Panc1 (cell line): ENCODE data around the gene SYCP3. TPM values are rescaled to one million over a fixed set of nuclear protein-coding genes. Genes with fewer than 3 reads are reported as not detected.

Source experiments
- ATAC-seq: fragments of 200-7000 bp; cut with Tn5 transposase; 2 replicates; pipeline ENCODE4 v1.9.1; 2020; ENCODE audit warnings: mild to moderate bottlenecking, moderate library complexity
- BruUV-seq: library from RNA; stranded (reverse); fragments of 400-500 nt; replicated peaks from 2 replicates; lab custom pipeline; 2021; lab: Mats Ljungman, UMichigan
- CTCF ChIA-PET: fragments of 300-600 bp; sonication (Branson Sonifier 250); formaldehyde crosslinking; loops from one replicate; lab custom pipeline; 2022; ENCODE audit warnings: antibody characterized with exemption; lab: Charles Lee
- POLR2A ChIA-PET: fragments of 300-600 bp; sonication (Branson Sonifier 250); formaldehyde crosslinking; loops from one replicate; lab custom pipeline; 2022; ENCODE audit warnings: antibody characterized with exemption; lab: Charles Lee
- DNase-seq: peaks from one replicate; pipeline ENCODE4 v3.0.0-alpha.2; 2010; ENCODE audit warnings: low read depth, low spot score
- H3K27ac ChIP-seq: 2 replicates; pipeline ENCODE4 v1.5.1; 2011; ENCODE audit warnings: mild to moderate bottlenecking, low read length, inconsistent platforms
- H3K27me3 ChIP-seq: fragments of 200-500 bp; sonication (Bioruptor generic); 2 replicates; pipeline ENCODE4 v1.6.0; 2014; ENCODE audit warnings: low read length, inconsistent platforms; ENCODE audit not compliant: control insufficient read depth, insufficient read depth
- H3K36me3 ChIP-seq: fragments of 200-500 bp; sonication (Bioruptor generic); 2 replicates; pipeline ENCODE4 v1.5.1; 2014; ENCODE audit warnings: inconsistent platforms, mild to moderate bottlenecking, low read length, moderate library complexity; ENCODE audit not compliant: control insufficient read depth, insufficient read depth
- H3K4me1 ChIP-seq: 2 replicates; pipeline ENCODE4 v1.5.1; 2011; ENCODE audit warnings: inconsistent platforms, mild to moderate bottlenecking, low read length, moderate library complexity; ENCODE audit not compliant: control insufficient read depth, insufficient read depth
- H3K4me3 ChIP-seq, 2 experiments: 2 replicates each; pipeline ENCODE4 v1.5.1; 2011 to 2012; ENCODE audit warnings: low read depth in 2 of 2, low read length in 2 of 2, mild to moderate bottlenecking in 2 of 2, inconsistent platforms in 1 of 2, moderate library complexity in 1 of 2
- H3K9me3 ChIP-seq: fragments of 200-500 bp; sonication (Bioruptor generic); 2 replicates; pipeline ENCODE4 v1.5.1; 2014; ENCODE audit warnings: low read depth, mild to moderate bottlenecking, inconsistent platforms, low read length, moderate library complexity; ENCODE audit not compliant: control insufficient read depth, insufficient read depth
- POLR2AphosphoS5 ChIP-seq: IDR thresholded peaks from 2 replicates; pipeline ENCODE4 v1.6.1; 2012; ENCODE audit warnings: mild to moderate bottlenecking, low read depth, low read length, moderate library complexity
- SIN3A ChIP-seq: IDR thresholded peaks from 2 replicates; pipeline ENCODE4 v1.6.1; 2012; ENCODE audit warnings: low read depth, mild to moderate bottlenecking, low read length, moderate library complexity, borderline replicate concordance; ENCODE audit not compliant: insufficient read depth
- TCF7L2 ChIP-seq: IDR thresholded peaks from 2 replicates; pipeline ENCODE4 v1.6.1; 2011; ENCODE audit warnings: mild to moderate bottlenecking, low read depth, low read length, inconsistent platforms
- in situ Hi-C: cut with HindIII; loops from 2 replicates; pipeline ENCODE4 v1.10.0; 2016; ENCODE audit warnings: low sequenced_read_pairs, low pct_unique_long_range_greater_than_20kb
- intact Hi-C: fragments of 100-400 bp; cut with micrococcal nuclease; formaldehyde crosslinking; loops from one replicate; pipeline ENCODE4 v1.10.0; 2022; ENCODE audit not compliant: unreplicated experiment
- total RNA-seq: library from RNA; stranded (reverse); gene quantifications from one replicate; pipeline ENCODE4 v1.2.1, GENCODE V29; 2021; ENCODE audit not compliant: unreplicated experiment
- TF ChIP-seq, protein P1 (sequence below), 2 experiments: IDR thresholded peaks; 2 replicates each; pipeline ENCODE4 v1.6.1; 2011 to 2012; ENCODE audit warnings: low read depth in 2 of 2, control low read depth in 1 of 2, low read length in 1 of 2, mild to moderate bottlenecking in 1 of 2, moderate library complexity in 1 of 2; ENCODE audit not compliant: insufficient read depth in 1 of 2
- TF ChIP-seq, protein P2 (sequence below): fragments of 450-650 bp; IDR thresholded peaks from 2 replicates; pipeline ENCODE4 v1.5.1; 2017; ENCODE audit warnings: mild to moderate bottlenecking

Gene SYCP3
- total RNA-seq, 1 experiment from 2014 or later: not detected

DNA sequence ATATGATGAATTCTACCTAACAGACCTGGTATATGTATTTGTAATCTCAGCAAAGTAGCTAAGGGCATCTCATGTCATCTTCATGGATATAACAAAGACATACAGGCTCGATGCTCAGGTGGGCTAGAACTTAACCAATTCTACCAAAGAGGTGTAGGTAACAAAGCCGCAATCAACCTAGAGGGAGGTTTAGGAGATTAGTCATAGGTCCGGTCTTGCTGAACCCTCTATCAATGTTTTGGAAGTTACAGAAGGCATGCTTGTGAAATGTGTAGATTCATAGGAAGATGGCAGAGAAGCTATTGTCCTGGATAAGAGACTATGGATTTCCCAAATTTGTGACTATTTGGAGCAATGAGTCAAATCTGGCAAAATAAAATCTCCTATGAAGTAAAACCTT lies 42.6 kb upstream of the SYCP3 start:
- DNase-seq (no peak), ATAC-seq (no peak)
- TF ChIP-seq TCF7L2 (no peak), SIN3A (no peak), POLR2AphosphoS5 (no peak)
- TF ChIP-seq, protein P1, sequence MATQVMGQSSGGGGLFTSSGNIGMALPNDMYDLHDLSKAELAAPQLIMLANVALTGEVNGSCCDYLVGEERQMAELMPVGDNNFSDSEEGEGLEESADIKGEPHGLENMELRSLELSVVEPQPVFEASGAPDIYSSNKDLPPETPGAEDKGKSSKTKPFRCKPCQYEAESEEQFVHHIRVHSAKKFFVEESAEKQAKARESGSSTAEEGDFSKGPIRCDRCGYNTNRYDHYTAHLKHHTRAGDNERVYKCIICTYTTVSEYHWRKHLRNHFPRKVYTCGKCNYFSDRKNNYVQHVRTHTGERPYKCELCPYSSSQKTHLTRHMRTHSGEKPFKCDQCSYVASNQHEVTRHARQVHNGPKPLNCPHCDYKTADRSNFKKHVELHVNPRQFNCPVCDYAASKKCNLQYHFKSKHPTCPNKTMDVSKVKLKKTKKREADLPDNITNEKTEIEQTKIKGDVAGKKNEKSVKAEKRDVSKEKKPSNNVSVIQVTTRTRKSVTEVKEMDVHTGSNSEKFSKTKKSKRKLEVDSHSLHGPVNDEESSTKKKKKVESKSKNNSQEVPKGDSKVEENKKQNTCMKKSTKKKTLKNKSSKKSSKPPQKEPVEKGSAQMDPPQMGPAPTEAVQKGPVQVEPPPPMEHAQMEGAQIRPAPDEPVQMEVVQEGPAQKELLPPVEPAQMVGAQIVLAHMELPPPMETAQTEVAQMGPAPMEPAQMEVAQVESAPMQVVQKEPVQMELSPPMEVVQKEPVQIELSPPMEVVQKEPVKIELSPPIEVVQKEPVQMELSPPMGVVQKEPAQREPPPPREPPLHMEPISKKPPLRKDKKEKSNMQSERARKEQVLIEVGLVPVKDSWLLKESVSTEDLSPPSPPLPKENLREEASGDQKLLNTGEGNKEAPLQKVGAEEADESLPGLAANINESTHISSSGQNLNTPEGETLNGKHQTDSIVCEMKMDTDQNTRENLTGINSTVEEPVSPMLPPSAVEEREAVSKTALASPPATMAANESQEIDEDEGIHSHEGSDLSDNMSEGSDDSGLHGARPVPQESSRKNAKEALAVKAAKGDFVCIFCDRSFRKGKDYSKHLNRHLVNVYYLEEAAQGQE (IDR thresholded peaks at IDR 0.05; ENCODE audit: insufficient read depth in 1 of 2, low read depth in 2 of 2, low read length in 1 of 2): no peak
- TF ChIP-seq, protein P2, sequence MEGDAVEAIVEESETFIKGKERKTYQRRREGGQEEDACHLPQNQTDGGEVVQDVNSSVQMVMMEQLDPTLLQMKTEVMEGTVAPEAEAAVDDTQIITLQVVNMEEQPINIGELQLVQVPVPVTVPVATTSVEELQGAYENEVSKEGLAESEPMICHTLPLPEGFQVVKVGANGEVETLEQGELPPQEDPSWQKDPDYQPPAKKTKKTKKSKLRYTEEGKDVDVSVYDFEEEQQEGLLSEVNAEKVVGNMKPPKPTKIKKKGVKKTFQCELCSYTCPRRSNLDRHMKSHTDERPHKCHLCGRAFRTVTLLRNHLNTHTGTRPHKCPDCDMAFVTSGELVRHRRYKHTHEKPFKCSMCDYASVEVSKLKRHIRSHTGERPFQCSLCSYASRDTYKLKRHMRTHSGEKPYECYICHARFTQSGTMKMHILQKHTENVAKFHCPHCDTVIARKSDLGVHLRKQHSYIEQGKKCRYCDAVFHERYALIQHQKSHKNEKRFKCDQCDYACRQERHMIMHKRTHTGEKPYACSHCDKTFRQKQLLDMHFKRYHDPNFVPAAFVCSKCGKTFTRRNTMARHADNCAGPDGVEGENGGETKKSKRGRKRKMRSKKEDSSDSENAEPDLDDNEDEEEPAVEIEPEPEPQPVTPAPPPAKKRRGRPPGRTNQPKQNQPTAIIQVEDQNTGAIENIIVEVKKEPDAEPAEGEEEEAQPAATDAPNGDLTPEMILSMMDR: no peak
- Histone ChIP-seq H3K27me3 (no peaks in the 10 kb centered on the region), H3K27ac (no peak overlapping the region), H3K4me1 (no peaks in the 10 kb centered on the region), H3K9me3 (no peaks in the 10 kb centered on the region), H3K36me3 (no peaks in the 10 kb centered on the region), H3K4me3 (no peak overlapping the region)
- POLR2A ChIA-PET: no interaction called here
- in situ Hi-C loops: no loop called here
- no TSS peak for BruUV-seq
- intact Hi-C loops: no loop called here
- CTCF ChIA-PET: no interaction called here

DNA sequence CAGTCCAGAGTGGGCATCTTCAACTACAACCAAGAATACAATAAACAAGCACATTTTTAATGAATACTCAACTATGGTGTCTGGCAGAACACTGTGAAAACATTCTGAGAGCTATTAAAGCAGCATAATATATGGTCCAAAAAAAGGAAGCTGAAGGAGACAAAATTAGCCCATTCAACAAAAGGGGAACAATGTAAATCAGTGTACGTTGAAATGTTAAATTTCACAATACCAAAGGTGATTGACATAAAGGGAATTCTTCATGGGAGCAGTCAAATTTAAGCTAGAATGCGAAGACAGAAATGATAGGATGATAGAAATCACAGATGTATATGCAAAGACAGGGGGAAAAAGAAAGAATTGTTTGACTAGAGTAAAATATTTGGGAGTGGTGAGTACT lies 41.3 kb upstream of the SYCP3 start:
- H3K27ac ChIP-seq: no peak overlapping the region
- no peak for DNase-seq
- intact Hi-C loops: no loop called here
- no peaks in the 10 kb centered on the region for H3K4me1 ChIP-seq
- TF ChIP-seq, protein P1 (IDR thresholded peaks at IDR 0.05; ENCODE audit: insufficient read depth in 1 of 2, low read depth in 2 of 2, low read length in 1 of 2): no peak
- TF ChIP-seq TCF7L2: no peak
- TF ChIP-seq POLR2AphosphoS5: no peak
- ChIA-PET POLR2A (no interaction called here), CTCF (interaction anchor here (0.6 kb wide), 1 partner anchor 36 kb away, joined by 14 read pairs; no protein-coding TSS in a partner anchor)
- no peak overlapping the region for H3K4me3 ChIP-seq
- BruUV-seq: no TSS peak
- ATAC-seq: no peak
- H3K9me3 ChIP-seq: no peaks in the 10 kb centered on the region
- in situ Hi-C loops: no loop called here
- no peaks in the 10 kb centered on the region for H3K36me3 ChIP-seq
- H3K27me3 ChIP-seq: no peaks in the 10 kb centered on the region
